HL-60/S4 treated with retinoic acid at 250 ng/mL for 4 days and 3 days (cell line): ENCODE data around the gene CAPN13.

Experiments used
- in situ Hi-C: fragments of 300-500 bp; cut with MboI; formaldehyde crosslinking; loops from 2 replicates; pipeline ENCODE4 v1.7.0; 2022; ENCODE audit warnings: low sequenced_read_pairs

CAPN13 gene

GRCh38 chr2:30732376-30732775 is 74.9 kb downstream of the CAPN13 start:
- in situ Hi-C loops, result no loop called here

GRCh38 chr2:30731706-30732105 is 75.5 kb downstream of the CAPN13 start:
- in situ Hi-C loops, result no loop called here

- in situ Hi-C loops, result no loop called here
These were observed 76.3 kb downstream of the CAPN13 start for GRCh38 chr2:30730736-30731647.

GRCh38 chr2:30729031-30729430 is 78.2 kb downstream of the CAPN13 start:
- in situ Hi-C loops, result no loop called here

GRCh38 chr2:30722936-30723725 is 84.1 kb downstream of the CAPN13 start:
- in situ Hi-C loops, result no loop called here

- in situ Hi-C loops, result no loop called here
These were observed 85.3 kb downstream of the CAPN13 start for GRCh38 chr2:30721668-30722647.

- in situ Hi-C loops, result no loop called here
These were observed 86.0 kb downstream of the CAPN13 start for GRCh38 chr2:30721241-30721640.

GRCh38 chr2:30717081-30717650 is 90.1 kb downstream of the CAPN13 start:
- in situ Hi-C loops, result loop anchor here (10.0 kb wide), 1 partner anchor 618 kb away; no protein-coding TSS in a partner anchor

- in situ Hi-C loops, result loop anchor here (10.0 kb wide), 1 partner anchor 618 kb away; no protein-coding TSS in a partner anchor
These were observed 90.9 kb downstream of the CAPN13 start for GRCh38 chr2:30716123-30716900.

- in situ Hi-C loops, result loop anchor here (10.0 kb wide), 1 partner anchor 620 kb away; no protein-coding TSS in a partner anchor
These were observed 92.2 kb downstream of the CAPN13 start for GRCh38 chr2:30714811-30715709.

GRCh38 chr2:30713698-30714097 is 93.5 kb downstream of the CAPN13 start:
- in situ Hi-C loops, result loop anchor here (10.0 kb wide), 1 partner anchor 621 kb away; no protein-coding TSS in a partner anchor

GRCh38 chr2:30711646-30712085 is 95.6 kb downstream of the CAPN13 start:
- in situ Hi-C loops, result loop anchor here (10.0 kb wide), 1 partner anchor 623 kb away; no protein-coding TSS in a partner anchor

- in situ Hi-C loops, result loop anchor here (10.0 kb wide), 1 partner anchor 624 kb away; no protein-coding TSS in a partner anchor
These were observed 96.8 kb downstream of the CAPN13 start for GRCh38 chr2:30710461-30710860.

- in situ Hi-C loops, result loop anchor here (10.0 kb wide), 1 partner anchor 625 kb away; no protein-coding TSS in a partner anchor
These were observed 97.2 kb downstream of the CAPN13 start for GRCh38 chr2:30710016-30710415.

- in situ Hi-C loops, result loop anchor here (10.0 kb wide), 1 partner anchor 495 kb away; no protein-coding TSS in a partner anchor
These were observed 97.7 kb downstream of the CAPN13 start for GRCh38 chr2:30709516-30709915.

- in situ Hi-C loops, result loop anchor here (10.0 kb wide), 1 partner anchor 494 kb away; no protein-coding TSS in a partner anchor
These were observed 98.6 kb downstream of the CAPN13 start for GRCh38 chr2:30708491-30709290.
